AG04449 (cell line): Measurements from ENCODE around the gene SLC9A9.

Experiments used
- CTCF ChIA-PET: fragments of 350-600 bp; formaldehyde crosslinking; extraction: SDS; loops from one replicate; lab custom pipeline; 2021; ENCODE audit warnings: antibody characterized with exemption; lab: Yijun Ruan, JAX
- POLR2A ChIA-PET: fragments of 400-600, 350-600 bp; formaldehyde crosslinking; extraction: SDS; loops from one replicate; lab custom pipeline; 2020; ENCODE audit warnings: antibody characterized with exemption, inconsistent platforms; lab: Yijun Ruan, JAX
- DNase-seq: peaks from one replicate; pipeline ENCODE4 v3.0.0-alpha.2; 2010; ENCODE audit warnings: low read depth, low spot score
- H3K4me3 ChIP-seq: 2 replicates; pipeline ENCODE4 v1.5.1; 2011; ENCODE audit warnings: low read depth, mild to moderate bottlenecking, control low read depth, low read length
- CTCF ChIP-seq: IDR thresholded peaks from one replicate; pipeline ENCODE4 v1.5.1; 2011; ENCODE audit warnings: mild to moderate bottlenecking, moderate library complexity, low read length, control low read depth, inconsistent platforms; ENCODE audit not compliant: insufficient read depth; ENCODE audit errors: missing control alignments

Gene SLC9A9

DNA sequence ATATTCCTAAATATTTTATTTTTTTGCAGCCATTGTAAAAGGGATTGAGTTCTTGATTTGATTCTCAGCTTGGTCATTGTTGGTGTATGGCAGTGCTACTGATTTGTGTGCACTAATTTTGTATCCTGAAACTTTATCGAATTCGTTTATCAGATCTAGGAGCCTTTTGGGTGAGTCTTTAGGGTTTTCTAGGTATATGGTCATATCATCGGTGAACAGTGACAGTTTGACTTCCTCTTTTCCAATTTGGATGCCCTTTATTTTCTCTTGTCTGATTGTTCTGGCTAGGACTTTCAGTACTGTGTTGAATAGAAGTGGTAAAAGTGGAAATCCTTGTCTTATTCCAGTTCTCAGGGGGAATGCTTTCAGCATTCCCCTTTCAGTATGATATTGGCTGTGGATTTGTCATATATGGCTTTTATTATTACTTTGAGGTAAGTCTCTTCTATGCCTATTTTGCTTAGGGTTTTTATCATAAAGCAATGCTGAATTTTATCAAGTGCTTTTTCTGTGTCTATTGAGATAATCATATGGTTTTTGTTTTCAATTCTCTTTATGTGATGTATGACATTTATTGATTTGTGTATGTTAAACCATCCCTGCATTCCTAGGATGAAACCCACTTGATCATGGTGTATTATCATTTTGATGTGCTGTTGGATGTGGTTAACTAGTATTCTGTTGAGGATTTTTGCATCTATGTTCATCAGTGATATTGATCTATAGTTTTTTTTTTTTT is 11.4 kb upstream of the SLC9A9 start:
- ChIA-PET POLR2A (no interaction called here), CTCF (interaction anchor here (1.2 kb wide), 1 partner anchor 10 kb away, joined by 4 read pairs; no protein-coding TSS in a partner anchor)
- H3K4me3 ChIP-seq = no peak overlapping the region
- DNase-seq = no peak
- TF ChIP-seq CTCF = no peak

GRCh38 chr3:143856252-143856970 is 8.1 kb upstream of the SLC9A9 start:
- ChIA-PET CTCF (no interaction called here), POLR2A (no interaction called here)
- no peak overlapping the region for H3K4me3 ChIP-seq
- no peak for DNase-seq
- TF ChIP-seq CTCF = no peak

- POLR2A ChIA-PET = no interaction called here
- no peak overlapping the region for H3K4me3 ChIP-seq
- DNase-seq = no peak
- CTCF ChIA-PET = no interaction called here
- TF ChIP-seq CTCF = no peak
These were observed 6.9 kb upstream of the SLC9A9 start for GRCh38 chr3:143855183-143855582.

DNA sequence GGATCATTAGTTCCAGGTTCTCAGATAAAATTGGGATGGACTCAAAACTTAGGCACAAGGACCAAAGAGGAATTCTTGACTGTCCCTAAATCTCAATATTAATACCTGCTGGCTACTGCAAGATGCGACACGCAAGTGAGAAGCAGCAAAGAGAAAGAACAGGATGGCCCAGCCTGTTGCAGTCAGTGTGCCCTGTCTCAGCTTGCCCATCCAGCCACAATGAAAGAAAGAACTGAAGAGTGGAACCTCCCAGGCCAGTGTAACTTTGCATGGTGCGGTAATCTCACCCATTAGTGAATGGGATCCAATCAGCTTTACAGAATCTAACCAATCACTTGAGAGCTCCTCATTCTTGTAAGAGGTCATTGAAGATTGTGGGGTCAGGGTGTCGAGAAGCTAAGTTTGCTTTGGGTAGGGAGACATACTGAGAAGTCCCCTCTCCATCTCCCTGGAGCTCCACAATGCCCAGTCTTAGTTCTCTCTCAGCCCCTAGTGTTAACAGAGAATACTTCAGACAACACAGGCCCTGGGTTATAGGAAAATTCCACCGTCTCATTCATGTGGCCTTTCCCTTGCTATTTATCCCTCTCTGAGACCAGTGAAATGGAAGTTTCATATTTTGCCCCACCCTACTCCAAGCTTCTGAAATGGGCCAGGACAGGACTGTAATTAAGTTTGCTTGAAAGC is 3.2 kb upstream of the SLC9A9 start:
- POLR2A ChIA-PET = no interaction called here
- CTCF ChIA-PET = no interaction called here
- TF ChIP-seq CTCF = no peak
- DNase-seq = no peak
- H3K4me3 ChIP-seq = no peak overlapping the region

DNA sequence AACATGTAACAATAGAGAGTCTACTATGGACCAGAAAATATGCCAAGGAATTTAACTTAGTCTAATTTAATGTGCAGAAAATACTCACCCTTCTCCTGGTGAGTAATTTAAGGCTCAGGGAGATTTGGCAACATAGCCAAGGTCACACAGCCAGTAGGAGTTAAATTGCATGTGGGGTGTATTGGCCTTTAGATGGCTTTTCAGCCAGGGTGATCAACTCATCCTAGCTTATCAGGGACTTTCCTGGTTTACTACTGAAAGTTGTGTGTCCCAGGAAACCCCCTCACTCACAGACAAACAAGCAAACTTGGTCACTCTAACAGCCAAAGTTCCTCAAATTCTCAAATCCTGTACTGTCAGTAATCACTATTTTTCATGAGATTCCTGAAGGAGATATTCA is 2.6 kb upstream of the SLC9A9 start:
- ChIA-PET CTCF (no interaction called here), POLR2A (no interaction called here)
- no peak for DNase-seq
- H3K4me3 ChIP-seq = no peak overlapping the region
- TF ChIP-seq CTCF = no peak
